Prostate gland (tissue), 2 donors: Measurements from ENCODE around the gene GALNTL6.

Experiments used
- POLR2AphosphoS5 ChIP-seq: sonication (generic); formaldehyde crosslinking; IDR thresholded peaks from one replicate; pipeline ENCODE4 v1.6.1; 2017; ENCODE audit warnings: antibody characterized with exemption
- TF ChIP-seq, protein P1 (sequence below), 4 experiments: fragments of 200-600 bp in 2 of 4; fragments of 450-650 bp in 2 of 4; sonication (generic) in 2 of 4; IDR thresholded peaks; 1 replicate in 3 of 4; 2 replicates in 1 of 4; pipeline ENCODE4 v1.5.1; 2016 to 2019; ENCODE audit warnings: antibody characterized with exemption in 4 of 4, mild to moderate bottlenecking in 2 of 4, moderate library complexity in 2 of 4

DNA sequence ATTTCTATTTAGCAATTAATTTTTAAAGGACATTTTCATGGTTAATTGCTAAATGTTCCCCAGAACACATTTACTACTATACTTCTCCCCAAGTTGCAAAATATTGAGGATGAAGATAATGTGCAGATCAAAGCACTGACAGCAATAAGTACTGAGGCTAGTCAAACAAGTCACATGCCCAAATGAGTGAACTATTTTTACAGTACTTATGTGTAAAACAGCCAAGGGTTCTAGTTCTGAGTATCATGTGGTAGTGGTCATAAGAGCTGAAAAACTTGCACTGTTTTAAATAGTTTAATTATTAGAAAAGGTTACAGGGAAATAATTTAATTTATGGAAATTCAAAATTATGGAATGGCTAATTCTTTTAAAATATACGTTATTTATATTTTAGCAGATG lies 3.8 kb downstream of the GALNTL6 start:
- TF ChIP-seq POLR2AphosphoS5 = no peak
- TF ChIP-seq, protein P1, sequence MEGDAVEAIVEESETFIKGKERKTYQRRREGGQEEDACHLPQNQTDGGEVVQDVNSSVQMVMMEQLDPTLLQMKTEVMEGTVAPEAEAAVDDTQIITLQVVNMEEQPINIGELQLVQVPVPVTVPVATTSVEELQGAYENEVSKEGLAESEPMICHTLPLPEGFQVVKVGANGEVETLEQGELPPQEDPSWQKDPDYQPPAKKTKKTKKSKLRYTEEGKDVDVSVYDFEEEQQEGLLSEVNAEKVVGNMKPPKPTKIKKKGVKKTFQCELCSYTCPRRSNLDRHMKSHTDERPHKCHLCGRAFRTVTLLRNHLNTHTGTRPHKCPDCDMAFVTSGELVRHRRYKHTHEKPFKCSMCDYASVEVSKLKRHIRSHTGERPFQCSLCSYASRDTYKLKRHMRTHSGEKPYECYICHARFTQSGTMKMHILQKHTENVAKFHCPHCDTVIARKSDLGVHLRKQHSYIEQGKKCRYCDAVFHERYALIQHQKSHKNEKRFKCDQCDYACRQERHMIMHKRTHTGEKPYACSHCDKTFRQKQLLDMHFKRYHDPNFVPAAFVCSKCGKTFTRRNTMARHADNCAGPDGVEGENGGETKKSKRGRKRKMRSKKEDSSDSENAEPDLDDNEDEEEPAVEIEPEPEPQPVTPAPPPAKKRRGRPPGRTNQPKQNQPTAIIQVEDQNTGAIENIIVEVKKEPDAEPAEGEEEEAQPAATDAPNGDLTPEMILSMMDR (IDR thresholded peaks at IDR 0.05) = no peak
